Activated CD4-positive, alpha-beta T cell treated with anti-CD3 and anti-CD28 coated beads for 4 hours (primary cell): ENCODE results near the gene FOXE3.

Experiments used
- DNase-seq, 2 donors: peaks; one replicate each; pipeline ENCODE4 v3.0.0-alpha.2; 2020

FOXE3 gene

DNA sequence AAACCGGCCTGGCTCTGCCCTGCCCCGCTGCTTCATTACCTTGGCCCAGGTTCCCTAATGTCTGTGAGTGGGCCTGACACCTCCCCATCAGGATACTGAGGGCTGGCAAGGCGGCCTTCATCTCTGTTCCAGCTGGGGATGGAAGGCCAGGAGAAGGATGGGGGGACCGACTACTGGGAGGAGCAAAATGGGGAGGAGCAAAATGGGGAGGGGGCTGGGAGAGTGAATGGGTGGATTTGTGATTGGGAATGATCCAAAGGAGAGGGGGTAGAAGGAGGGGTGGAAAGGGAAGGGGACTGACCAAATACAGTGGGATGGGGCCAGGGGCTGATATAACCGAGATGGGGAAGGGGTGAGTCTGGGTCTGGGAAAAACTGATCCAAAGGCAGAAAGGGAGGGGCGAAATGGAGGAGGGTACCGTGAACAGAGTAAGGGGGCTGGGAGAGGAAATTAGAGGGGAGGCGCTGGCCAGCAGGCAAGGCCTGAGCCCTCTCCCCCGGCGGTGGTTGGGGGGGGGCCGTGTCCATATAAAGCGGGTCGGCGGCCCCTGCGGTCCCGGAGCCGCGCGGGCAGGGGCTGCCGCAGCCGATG, at the start of gene FOXE3:
Gene FOXE3, plus strand, starts transcription at position 558 of the 591 bp plus-strand sequence. Its CDS starts 31 bp downstream, at position 589.
- DNase-seq: no peak

DNA sequence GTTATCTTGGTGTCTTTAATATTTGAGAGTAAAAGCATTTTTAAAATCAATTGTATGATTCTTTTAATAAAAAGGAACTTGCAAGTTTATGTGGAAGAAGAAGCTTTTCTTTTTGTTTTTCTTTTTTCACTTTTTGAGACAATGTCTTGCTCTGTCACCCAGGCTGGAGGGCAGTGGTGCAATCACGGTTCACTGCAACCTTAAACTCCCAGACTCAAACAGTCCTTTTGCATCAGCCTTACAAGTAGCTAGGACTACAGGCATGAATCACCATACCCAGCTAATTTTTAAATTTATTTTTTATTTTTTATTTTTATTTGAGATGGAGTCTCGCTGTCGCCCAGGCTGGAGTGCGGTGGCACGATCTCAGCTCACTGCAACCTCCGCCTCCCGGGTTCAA, 48.4 kb upstream of the FOXE3 start:
- DNase-seq: no peak

DNA sequence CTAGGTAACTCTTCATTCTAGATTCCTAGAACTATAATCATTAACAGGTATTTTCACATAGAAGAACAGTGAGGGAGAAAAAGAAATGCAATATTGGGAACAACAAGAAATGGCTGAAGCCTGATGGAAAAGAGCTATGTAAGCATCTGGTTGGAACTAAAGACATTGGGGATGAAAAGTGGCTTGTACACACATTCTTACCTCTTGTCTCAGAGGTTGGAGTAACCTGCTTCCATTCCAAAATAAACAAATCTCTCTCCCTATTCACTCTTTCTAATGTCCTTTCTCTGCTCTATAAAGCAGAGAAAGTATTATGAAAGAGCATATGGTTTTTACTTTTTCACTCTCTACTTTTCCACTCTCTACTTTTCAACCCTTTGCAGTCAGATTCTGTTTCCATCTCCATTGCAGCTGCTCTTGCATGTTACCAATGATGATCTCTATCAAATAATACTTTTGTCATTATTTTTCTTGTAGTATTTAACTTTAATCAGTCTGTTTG, 45.0 kb upstream of the FOXE3 start:
- no peak for DNase-seq

DNA sequence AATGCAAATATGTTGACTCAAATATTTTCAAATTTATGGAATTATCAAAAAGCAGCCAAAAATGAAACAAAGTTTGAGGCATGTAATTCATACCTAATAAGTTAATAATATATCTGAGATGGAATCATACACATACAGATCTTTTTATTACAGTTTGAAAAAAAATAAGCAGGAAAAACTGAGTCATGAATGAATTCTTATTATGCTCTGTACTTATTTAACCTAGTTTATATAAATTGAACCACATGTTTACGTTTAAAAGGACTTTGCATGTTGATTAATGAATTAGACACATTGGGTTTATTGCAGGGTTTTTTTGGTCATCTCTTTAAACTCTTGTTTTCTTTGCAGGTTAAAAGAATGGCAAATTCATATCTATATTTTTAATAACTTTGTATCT, 41.6 kb upstream of the FOXE3 start:
- no peak for DNase-seq

DNA sequence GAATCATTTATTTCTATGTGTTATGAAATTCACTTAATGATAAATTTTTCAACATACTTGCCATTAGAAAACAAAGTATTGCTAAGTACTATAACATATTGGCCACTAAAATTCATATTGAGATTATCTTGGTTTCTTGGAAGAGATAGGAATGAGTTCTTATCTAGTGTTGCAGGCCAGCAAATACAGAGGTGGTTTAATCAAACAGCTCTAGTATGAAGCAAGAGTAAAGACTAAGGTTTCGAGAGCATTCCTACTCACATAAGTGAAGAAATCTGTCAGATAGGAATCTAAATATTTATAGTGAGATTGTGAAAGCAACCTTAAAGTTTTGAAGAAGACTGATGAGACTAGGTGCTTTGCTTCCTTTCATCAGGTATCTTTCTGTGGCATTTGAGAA, 37.9 kb upstream of the FOXE3 start:
- no peak for DNase-seq

DNA sequence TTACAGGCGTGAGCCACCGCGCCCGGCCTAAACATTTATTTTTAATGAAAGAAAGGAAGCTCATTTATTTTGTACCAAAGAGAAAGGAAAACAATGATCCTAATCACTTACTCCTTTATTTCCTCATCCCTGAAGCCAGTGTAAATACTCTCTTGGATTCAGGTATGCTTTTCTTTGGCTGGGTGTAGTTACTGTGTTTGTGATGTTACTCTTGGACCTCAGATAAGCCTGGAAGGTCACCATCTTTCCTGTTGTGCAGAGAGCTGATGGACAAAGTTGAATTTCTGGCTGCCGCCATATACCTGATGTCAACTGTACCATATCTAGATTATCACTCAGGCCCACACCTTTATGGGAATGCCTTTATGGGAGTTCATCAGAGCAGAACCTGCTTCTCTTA, 35.4 kb upstream of the FOXE3 start:
- no peak for DNase-seq

DNA sequence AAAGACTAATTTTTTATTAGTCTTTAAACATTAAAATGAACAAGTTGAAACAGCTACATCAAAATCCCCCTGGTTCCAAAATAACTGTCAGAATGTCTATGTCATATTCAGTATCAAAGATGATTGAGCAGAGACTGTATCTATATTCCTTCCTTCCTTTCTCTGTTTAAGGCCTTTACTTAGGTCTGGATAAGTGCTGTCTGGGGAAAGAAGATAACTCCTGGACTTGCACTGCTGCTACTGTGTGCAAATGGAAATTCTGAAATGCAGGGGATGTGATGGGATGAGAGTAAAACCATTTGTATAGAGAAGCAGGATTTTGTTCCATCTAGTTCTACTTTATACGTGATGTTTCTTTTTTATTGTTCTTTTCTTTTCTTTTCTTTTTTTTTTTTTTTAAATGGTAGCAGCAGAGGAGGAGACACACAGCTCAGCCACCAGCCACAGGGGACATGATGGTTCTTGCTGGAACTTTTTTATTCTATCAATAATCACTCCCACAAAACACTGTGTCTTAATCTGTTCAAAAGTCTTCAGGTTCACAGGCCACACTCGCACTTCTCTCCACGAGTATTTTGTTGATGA, 33.6 kb upstream of the FOXE3 start:
- DNase-seq: no peak

DNA sequence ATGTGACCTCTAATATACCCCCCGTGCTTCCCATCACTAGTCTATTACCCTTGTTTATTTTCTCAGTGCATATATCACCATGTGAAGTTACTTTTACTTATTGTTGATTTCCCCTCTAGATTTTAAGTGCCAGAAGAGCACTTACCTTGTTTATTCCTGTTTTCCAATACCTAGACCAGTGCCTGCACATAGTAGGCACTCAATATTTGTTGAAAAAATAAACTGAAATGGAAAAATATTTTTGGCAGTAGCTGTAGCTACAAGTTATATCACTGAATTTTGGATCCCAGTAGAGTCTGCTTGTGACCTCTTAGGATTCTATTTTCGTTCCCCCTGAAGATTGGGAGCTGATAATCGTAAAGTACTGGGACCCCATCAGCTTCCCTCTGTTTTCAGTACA, 32.0 kb upstream of the FOXE3 start:
- no peak for DNase-seq

DNA sequence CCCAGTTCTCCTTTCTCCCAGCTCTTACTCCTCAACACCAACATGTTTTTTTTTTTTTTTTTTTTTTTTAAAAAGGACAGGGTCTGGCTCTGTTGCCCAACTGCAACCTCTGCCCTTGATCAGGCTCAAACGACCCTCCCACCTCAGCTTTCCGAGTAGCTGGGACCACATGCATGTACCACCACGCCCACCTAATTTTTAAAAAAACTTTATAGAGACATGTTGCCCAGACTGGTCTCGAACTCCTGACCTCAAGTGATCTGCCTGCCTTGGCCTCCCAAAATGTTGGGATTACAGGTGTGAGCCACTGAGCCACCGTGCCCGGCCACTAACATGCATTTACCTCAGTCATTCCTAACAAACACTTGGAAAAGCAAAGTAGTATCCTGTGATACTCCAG, 31.1 kb upstream of the FOXE3 start:
- no peak for DNase-seq

DNA sequence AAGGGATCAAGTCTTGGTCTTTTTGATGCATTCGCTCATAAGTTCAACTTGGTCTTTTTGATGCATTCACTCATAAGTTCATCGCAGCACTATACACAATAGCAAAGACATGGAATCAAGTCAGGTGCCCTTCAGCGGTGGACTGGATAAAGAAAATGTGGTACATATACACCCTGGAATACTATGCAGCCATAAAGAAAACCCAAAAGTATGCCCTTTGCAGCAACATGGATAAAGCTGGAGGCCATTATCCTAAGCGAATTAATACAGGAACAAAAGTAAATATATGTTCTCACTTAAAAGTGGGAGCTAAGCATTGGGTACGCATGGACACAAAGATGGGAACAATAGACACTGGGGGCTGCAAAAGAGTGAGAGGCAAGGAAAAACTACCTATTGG, 29.8 kb upstream of the FOXE3 start:
- DNase-seq: no peak

DNA sequence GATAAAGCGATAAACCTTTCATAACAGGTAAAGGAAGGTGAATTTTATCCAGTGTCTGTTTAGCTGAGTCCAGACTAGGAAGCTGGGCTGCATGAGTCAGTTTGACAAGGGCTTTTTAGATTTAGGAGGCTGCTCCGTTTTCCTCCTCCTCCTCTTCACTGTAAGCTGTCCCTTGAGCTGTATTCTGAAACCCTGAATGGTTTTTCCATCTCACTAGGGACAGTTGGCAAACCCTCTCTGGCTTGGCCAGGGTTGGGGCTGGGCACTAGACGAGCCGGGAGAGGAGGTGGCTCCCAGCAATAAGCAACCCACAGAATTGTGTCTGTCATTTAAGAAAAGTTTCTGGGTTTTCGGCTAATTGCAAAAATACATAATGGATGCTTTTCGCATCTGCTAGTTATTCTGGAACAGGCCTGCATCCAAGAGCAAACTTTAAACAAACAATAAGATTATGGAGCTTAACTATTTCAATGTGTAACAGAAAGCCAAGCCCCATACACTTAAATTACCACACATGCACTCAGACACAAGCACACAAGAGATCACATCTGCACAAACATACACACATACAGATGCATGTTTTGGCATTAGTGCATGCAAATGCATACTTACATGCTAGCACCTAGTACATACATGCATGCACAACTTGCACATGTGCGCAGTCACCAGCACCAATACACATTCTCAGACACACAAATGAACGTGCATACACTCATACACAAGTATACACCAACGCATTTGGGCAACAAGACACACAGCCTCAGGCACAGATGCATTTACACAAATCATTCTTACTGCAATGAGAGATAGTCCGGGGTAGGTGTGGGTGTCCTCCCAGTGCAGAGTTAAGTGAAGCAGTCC, 27.8 kb upstream of the FOXE3 start:
- DNase-seq: no peak

DNA sequence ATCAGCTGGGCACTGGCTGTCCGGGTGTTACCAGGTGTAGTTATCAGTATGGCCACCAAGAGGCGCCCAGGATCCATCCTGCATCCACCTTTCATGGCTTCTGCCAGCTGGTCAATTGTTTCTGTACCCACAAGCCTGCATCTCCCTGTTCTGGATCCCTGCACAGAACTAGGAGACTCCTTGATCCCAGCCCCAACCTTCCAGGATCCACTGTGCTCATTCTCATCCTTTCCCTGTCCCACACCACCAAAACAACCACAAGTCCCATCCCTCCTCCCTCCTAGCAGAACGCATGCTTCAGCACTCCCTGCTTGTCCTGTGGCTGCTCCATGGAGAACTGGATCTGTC, 27.2 kb upstream of the FOXE3 start:
- peak; percentile 13 to 15 for DNase-seq

DNA sequence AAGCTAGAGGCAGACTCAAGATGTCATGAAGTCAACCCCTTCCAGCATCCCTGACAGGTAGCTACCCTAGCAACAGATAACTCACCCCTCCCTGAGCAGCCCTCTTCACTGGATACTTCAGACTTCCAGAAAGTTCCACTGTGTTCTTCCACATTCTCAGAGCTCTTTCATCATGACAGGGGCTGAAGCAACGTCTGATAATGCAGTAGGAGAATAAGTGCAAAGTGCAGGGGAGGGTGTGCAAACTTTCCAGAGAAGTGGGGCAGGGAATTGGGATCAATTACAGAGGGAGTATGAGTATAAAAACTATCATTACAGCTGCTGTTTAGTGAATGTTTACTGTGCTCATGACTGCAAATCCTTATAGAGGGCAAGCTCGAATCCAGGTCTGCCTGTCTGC, 26.4 kb upstream of the FOXE3 start:
- no peak for DNase-seq

DNA sequence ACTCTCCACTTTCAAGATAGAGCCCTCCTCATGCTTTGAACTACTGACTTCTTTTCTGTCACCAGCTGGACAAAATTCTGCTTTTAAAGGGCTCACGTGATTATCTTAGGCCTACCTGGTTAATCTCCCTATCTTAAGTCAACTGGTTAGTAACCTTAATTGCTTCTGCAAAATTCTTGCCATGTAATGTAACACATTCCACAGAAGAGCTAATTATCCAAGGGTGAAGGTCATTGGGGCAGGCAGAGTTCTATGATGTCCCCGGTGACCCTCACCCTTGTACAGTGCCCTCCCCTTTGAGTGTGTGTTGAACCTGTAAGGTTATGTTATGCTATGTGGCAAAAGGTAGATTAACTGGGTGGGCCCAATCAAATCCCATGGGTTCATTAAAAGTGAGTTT, 25.2 kb upstream of the FOXE3 start:
- no peak for DNase-seq

DNA sequence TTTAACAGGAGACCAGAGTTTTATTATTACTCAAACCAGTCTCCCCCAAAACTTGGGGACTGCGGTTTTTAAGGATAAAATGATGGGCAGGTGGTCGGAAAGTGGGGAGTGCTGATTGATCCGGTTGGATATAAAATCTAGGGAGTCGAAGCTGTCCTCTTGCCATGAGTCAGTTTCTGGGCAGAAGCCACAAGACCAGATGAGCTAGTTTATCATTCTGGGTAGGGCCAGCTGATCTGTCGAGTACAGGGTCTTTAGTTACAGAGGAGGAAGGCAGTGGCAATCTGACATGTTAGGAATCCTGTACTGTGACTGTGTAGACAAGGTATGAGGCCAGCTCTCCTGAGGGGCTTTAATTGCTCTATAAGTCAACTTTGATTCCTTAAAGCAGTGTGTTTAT, 22.9 kb upstream of the FOXE3 start:
- no peak for DNase-seq

DNA sequence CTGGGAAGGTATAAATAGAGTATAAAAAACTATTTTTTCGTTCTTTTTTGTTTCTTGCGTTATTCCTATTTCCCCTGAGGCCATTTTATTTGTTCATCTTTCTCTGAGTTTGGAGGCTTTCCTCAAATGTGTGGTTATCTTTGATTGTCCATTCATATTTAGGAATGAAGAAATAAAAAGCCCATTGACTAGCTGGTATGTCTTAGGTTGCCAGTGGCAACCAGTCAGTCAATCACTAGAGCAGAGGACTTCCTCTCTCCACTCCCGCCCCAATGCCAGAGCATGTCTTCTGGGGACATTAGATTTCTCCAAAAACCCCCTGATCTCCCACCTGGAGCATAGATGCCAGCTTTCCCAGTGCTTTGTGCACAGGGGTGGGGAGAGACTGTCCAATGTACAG, 20.7 kb upstream of the FOXE3 start:
- DNase-seq: no peak

DNA sequence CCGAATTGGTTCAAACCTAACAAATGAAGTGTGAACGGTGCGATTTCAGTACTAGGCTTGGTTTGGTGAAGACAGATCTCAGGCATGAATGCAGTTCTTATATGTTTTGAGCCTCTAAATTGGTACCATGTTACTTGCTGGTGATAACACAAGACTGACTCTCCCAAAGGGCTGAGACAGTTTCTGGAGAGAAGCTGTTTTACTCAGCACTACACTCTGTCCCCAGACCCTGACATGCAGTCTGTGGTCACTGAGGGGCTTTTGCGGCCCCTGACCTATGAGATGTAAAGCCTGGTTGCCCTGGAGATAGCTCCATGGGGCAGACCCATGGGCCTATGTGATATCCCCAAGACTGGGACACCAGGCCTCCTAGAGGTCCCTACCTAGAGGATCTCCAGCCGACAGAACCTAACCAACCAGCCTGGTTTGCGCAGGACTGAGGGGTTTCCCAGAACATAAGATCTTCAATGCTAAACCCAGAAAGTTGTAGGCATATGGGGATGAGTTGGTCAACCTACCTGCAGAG, 19.4 kb upstream of the FOXE3 start:
- no peak for DNase-seq

DNA sequence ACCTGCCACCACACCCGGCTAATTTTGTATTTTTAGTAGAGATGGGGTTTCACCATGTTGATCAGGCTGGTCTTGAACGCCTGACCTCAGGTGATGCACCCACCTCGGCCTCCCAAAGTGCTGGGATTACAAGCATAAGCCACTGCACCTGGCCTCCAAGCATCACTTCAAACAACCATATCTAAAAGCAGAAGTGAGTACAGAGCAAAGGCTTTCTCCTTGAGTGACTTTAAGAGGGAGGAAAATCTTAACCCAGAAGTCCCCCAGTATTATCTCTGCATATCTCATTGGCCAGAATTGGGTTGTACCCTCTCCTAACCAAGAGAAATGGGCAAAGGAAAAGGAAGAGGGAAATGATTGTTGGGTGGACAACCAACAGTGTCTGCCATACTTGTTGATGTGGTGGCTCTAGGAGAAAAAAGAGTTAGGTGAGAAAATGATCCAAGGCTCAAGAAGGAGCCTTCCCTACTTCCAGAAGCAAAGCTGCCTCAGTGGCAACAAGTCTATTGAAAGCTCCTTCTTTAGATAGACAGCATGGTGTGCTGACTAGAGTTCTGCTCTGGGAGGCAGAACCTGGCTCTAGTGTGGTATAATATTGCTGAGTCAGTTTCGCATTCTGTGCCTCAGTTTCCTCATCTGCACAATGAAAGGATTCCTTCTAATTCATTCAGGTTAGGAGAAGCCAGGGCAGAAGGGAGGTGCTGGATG, 16.8 kb upstream of the FOXE3 start:
- no peak for DNase-seq

DNA sequence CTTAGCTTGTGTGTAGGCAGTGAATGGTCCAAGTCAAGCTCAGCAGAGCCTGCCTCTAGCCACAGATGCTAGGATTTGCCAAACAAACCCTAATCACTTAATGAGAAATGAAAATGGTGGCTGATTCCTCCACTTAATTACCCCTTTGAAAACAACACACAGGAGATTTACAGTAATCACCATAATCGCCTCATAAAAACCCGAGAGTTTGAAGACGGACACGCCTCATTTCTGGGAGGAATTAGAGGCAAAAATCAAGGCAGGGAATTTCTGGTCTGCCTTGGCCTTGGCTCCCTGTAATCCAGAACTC, 16.3 kb upstream of the FOXE3 start:
- no peak for DNase-seq

DNA sequence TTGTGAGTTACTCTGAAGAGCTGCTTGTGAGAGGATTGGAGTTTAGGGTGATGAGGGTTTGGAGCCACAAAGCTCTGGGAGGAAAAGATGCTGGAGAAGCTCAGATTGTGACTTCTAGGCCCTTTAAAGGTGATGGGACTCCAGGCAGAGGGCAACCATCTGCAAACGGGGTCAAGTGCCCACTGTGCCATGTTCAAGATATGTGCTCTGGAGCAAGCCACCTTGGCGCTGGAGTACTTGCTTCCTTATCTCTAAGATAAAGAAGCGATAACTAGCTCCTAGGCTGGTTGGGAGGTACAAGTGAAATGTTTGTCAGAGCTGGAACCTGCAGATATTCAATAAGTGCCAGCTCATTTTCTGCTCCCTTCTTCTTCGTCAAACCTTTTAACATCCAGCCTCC, 14.3 kb upstream of the FOXE3 start:
- DNase-seq: no peak

DNA sequence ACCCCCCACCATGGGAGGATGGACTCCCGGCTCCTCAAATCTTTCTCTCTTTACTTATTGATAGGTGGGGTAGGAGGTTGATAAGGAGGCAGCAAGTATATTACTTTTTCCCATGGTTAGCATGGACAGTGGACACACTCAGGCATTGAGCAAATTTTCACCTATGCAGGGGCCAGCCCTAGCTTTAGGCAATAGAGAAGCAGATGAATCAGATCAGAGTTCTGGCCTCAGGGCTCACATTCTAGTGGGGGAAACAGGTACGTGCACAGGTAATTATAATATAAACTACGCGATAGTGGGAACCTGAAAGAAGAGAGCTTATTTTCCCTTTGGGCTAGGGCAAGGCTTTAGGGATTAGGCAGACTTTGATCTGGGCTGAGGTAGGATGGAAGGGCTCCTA, 13.5 kb upstream of the FOXE3 start:
- no peak for DNase-seq

DNA sequence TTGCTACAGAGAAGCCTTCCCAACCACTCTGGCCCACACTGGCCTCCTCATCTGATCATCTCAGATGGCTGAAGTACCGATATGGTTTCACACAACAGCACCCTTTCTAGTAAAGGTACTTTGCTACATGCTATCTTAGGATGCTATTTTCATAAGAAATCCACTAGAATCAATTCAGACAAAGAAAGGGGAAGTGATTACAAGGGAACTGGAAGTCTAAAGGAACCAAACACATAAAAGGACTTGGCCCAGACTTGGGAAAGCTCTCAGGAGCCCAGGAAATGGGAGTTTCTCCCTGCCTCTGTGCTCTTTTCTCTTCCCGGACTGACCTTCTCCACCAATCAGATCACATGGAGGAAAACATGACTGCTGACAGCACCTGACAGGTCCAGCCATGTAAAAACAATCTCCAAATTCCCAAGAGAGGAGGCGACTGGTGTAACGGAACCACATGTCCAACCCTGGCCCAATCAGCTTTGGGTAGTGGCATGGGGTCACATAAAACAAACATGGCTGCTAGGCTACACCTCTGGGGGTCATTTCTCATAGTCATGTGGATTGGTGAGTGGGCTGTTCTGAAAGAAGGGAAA, 12.7 kb upstream of the FOXE3 start:
- DNase-seq: no peak

DNA sequence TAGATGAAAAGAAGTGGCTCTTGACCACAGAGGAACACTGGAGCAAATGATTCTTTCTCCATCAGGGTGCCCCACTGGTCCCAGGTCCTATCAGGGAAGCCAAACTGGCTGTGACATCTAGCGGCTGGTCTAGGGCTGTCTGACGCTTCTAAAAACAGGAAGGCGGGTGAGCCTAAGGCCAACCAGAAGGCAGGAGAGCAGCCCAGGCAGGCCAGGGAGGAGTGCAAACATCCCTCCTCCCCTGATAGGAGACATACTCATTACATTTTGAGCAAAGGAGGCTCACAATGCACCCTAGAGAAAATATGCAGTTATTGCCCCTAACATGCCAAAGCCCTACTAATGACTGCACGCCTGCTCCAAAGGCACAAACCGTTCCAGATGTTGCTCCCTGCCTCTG, 10.4 kb upstream of the FOXE3 start:
- DNase-seq: no peak
